GM23248 (cell line): ENCODE measurements around the gene MAP1LC3B2. TPM values are rescaled to one million over a fixed set of nuclear protein-coding genes. Genes with fewer than 3 reads are reported as not detected.

Source experiments
- DNase-seq: peaks from one replicate; pipeline ENCODE4 v3.0.0-alpha.2; 2015
- H2AFZ ChIP-seq: fragments of 200-600 bp; sonication (generic); 2 replicates; pipeline ENCODE4 v1.6.1; 2016; ENCODE audit warnings: antibody characterized with exemption
- H3F3A ChIP-seq: fragments of 200-600 bp; sonication (generic); 2 replicates; pipeline ENCODE4 v1.6.1; 2016; ENCODE audit warnings: mild to moderate bottlenecking, antibody characterized with exemption, mixed run types; ENCODE audit not compliant: insufficient read depth
- H3K27ac ChIP-seq: fragments of 200-600 bp; sonication (generic); 2 replicates; pipeline ENCODE4 v1.5.1; 2016; ENCODE audit warnings: mild to moderate bottlenecking
- H3K27me3 ChIP-seq: fragments of 200-600 bp; sonication (generic); replicated peaks from 2 replicates; pipeline ENCODE4 v1.6.1; 2016; ENCODE audit warnings: mild to moderate bottlenecking; ENCODE audit not compliant: insufficient read depth
- H3K36me3 ChIP-seq: fragments of 200-600 bp; sonication (generic); 2 replicates; pipeline ENCODE4 v1.6.1; 2016; ENCODE audit warnings: low read depth, mild to moderate bottlenecking
- H3K4me1 ChIP-seq: fragments of 200-600 bp; sonication (generic); 2 replicates; pipeline ENCODE4 v1.6.1; 2016; ENCODE audit warnings: mild to moderate bottlenecking; ENCODE audit not compliant: insufficient read depth
- H3K4me2 ChIP-seq: fragments of 200-600 bp; sonication (generic); one replicate; pipeline ENCODE4 v1.6.1; 2016; ENCODE audit warnings: mild to moderate bottlenecking; ENCODE audit not compliant: unreplicated experiment
- H3K4me3 ChIP-seq: fragments of 200-600 bp; sonication (generic); 2 replicates; pipeline ENCODE4 v1.5.1; 2016; ENCODE audit warnings: mild to moderate bottlenecking
- H3K79me2 ChIP-seq: fragments of 200-600 bp; sonication (generic); 2 replicates; pipeline ENCODE4 v1.6.1; 2016; ENCODE audit warnings: mild to moderate bottlenecking; ENCODE audit not compliant: insufficient read depth
- H3K9ac ChIP-seq: fragments of 200-600 bp; sonication (generic); 2 replicates; pipeline ENCODE4 v1.6.1; 2016; ENCODE audit warnings: mild to moderate bottlenecking
- H3K9me2 ChIP-seq: fragments of 200-600 bp; sonication (generic); 2 replicates; pipeline ENCODE4 v1.6.1; 2016; ENCODE audit warnings: mixed run types, mild to moderate bottlenecking, moderate library complexity; ENCODE audit not compliant: insufficient read depth
- H3K9me3 ChIP-seq: fragments of 200-600 bp; sonication (generic); one replicate; pipeline ENCODE4 v1.6.1; 2017; ENCODE audit warnings: low read depth
- H4K20me1 ChIP-seq: fragments of 200-600 bp; sonication (generic); 2 replicates; pipeline ENCODE4 v1.6.0; 2016; ENCODE audit not compliant: insufficient read depth
- EZH2 ChIP-seq: fragments of 200-600 bp; sonication (generic); IDR thresholded peaks from 2 replicates; pipeline ENCODE4 v1.6.1; 2018; ENCODE audit warnings: antibody characterized with exemption, mild to moderate bottlenecking; ENCODE audit not compliant: insufficient read depth, poor library complexity, severe bottlenecking
- EZH2phosphoT487 ChIP-seq: fragments of 200-600 bp; sonication (generic); IDR thresholded peaks from 2 replicates; pipeline ENCODE4 v1.6.1; 2018; ENCODE audit warnings: antibody characterized with exemption, moderate library complexity, mild to moderate bottlenecking, low read depth; ENCODE audit not compliant: insufficient read depth
- WGBS, 2 experiments: methylation state at CpG; one replicate each; pipeline ENCODE4 v1.1.6; 2015 to 2017; ENCODE audit warnings: low lambda C conversion rate in 2 of 2, low coverage in 1 of 2; ENCODE audit errors: missing lambda C conversion rate in 2 of 2; 5-methylcytosine and 5-hydroxymethylcytosine counted together
- in situ Hi-C: fragments of 300-500 bp; cut with MboI; formaldehyde crosslinking; loops from 2 replicates; pipeline ENCODE4 v1.15.0; 2020
- polyA plus RNA-seq: library from polyadenylated mRNA; unstranded; fragments of >200 nt; fragmentation: Nextera tagmentation; extraction: Ambion mirVana; gene quantifications from 2 replicates; pipeline ENCODE4 v1.2.1, GENCODE V29; 2016
- total RNA-seq: library from RNA; depleted of rRNA; stranded (reverse); fragments of >200 nt; shearing (Covaris generic); gene quantifications from 2 replicates; pipeline ENCODE4 v1.2.3, GENCODE V29; 2014

Gene MAP1LC3B2
- total and polyA plus RNA-seq, 2 experiments from 2014 or later, result 0.32 to 9.0 TPM

DNA sequence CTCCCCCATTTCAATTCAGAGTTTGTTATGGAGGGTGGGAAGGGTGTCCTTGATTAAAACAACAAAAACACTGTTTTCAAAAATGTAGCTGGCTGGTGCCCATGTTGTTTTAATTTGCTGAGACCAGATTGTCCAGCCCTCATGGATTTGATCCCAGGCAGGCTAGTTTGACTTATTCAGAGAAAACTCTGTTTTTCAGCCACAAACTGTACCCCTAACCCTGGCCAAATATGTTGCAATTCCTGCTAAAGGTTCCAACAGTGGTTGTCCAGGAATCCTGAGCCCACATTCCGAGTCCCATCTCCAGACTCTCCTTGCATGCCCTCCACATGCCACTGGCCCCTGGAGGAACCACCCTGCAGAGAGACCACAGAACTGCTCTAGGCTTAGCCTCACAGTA is 36.0 kb downstream of the MAP1LC3B2 start:
- Histone ChIP-seq H3K9ac (no peak overlapping the region), H3K27ac (no peak overlapping the region), H3K4me1 (peaks cover 47% of the 10 kb centered on the region), H3K27me3 (no peaks in the 10 kb centered on the region), H3F3A (peaks cover 44% of the 10 kb centered on the region), H2AFZ (no peak overlapping the region), H3K36me3 (no peaks in the 10 kb centered on the region), H3K9me3 (no peaks in the 10 kb centered on the region), H4K20me1 (no peaks in the 10 kb centered on the region), H3K79me2 (no peaks in the 10 kb centered on the region), H3K9me2 (no peaks in the 10 kb centered on the region), H3K4me3 (no peak overlapping the region), H3K4me2 (peak overlapping the region; percentile 16)
- DNase-seq, result peak; percentile 72
- in situ Hi-C loops, result no loop called here
- no peak for TF ChIP-seq EZH2
- TF ChIP-seq EZH2phosphoT487, result no peak
- 0 to 5% methylated on average over 1 of the region's 1 CpG for WGBS, 2 experiments

- TF ChIP-seq EZH2, result no peak
- no peak for TF ChIP-seq EZH2phosphoT487
- H3K9me3 ChIP-seq, result no peaks in the 10 kb centered on the region
- H3K4me2 ChIP-seq, result no peak overlapping the region
- no peak overlapping the region for H2AFZ ChIP-seq
- H3K9me2 ChIP-seq, result no peaks in the 10 kb centered on the region
- H3K4me3 ChIP-seq, result no peak overlapping the region
- in situ Hi-C loops, result no loop called here
- H3K36me3 ChIP-seq, result no peaks in the 10 kb centered on the region
- H3F3A ChIP-seq, result peaks cover 42% of the 10 kb centered on the region
- no peak overlapping the region for H3K9ac ChIP-seq
- peaks cover 47% of the 10 kb centered on the region for H3K4me1 ChIP-seq
- H3K79me2 ChIP-seq, result no peaks in the 10 kb centered on the region
- no peak overlapping the region for H3K27ac ChIP-seq
- no peaks in the 10 kb centered on the region for H4K20me1 ChIP-seq
- no peaks in the 10 kb centered on the region for H3K27me3 ChIP-seq
- DNase-seq, result no peak
Measured at GRCh38 chr12:116595672-116596071, 36.5 kb downstream of the MAP1LC3B2 start.

DNA sequence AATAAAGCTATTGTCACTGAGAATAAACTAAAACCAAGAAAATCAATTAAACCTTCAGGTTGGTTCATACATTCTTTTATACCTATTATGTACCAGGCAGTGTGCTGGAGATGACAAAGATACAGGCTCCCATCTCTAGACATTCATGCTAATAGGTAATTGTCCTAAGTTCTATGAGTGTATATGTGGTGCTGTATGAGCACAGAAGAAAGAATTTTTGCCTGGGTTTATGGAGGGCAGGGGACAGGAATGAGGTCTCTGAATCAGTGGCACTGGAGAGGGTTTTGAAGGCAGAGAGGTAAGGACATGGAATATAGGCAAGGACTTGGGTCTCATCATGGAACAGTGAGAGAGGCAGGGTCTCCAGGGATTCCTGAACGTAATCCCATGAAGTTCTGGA is 38.7 kb downstream of the MAP1LC3B2 start:
- in situ Hi-C loops, result no loop called here
- H3K27me3 ChIP-seq, result no peaks in the 10 kb centered on the region
- no peaks in the 10 kb centered on the region for H3K79me2 ChIP-seq
- 0 out of 2 replicates have a peak overlapping the region, but pooled peaks have one; percentile 84 for H3K27ac ChIP-seq
- H3K9me3 ChIP-seq, result no peaks in the 10 kb centered on the region
- peaks cover 44% of the 10 kb centered on the region for H3F3A ChIP-seq
- H3K9me2 ChIP-seq, result no peaks in the 10 kb centered on the region
- WGBS, 2 experiments, result 20 to 36% methylated on average over 1 of the region's 1 CpG
- H3K4me3 ChIP-seq, result no peak overlapping the region
- H3K9ac ChIP-seq, result no peak overlapping the region
- H4K20me1 ChIP-seq, result no peaks in the 10 kb centered on the region
- peak overlapping the region; percentile 88 for H3K4me2 ChIP-seq
- TF ChIP-seq EZH2, result no peak
- TF ChIP-seq EZH2phosphoT487, result no peak
- no peaks in the 10 kb centered on the region for H3K36me3 ChIP-seq
- peak; percentile 62 for DNase-seq
- peaks cover 42% of the 10 kb centered on the region for H3K4me1 ChIP-seq
- H2AFZ ChIP-seq, result no peak overlapping the region

DNA sequence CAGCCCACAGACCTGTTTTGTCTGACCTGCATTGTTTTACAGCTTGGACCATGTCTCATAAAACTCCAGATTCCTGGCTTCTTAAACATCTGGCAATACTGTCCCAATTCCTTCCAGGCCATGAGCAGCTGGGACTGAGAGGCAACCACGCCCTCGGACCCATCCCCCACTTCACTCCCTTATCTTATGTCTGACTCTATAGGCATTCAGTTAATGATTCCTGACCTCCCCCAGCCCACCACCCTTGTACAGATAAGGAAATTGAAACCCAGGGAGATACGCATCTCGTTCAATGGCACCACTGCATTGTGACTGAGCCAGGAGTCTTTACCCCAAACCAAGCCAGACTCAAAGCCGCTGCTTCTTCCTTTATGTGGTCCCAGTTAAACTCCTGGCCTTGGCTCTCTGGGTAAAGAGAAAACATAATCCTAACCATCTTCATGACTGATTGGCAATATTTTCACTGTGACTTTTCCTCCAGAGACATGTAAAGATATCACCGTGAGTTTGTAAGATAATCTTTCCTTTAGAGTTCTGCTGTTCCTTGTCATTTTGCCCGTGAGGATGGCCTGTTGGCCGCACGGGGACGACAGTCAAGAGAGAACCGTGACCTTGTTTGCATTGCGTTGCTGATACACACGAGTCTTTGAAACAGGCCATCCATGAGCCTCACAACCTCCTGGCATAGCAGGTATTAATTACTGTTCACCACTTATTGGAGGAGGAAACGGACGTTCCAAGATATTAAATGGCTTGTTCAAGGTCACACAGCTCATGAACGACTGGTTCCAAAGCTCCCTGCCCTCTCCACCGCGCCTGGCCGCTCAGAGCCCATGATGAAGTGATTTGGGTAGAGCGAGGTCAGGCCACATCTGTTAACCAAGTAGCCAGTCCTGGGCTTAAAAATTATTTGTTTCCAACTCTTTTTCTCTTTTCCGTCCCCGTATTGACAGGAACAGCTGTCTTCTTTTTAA is 39.4 kb downstream of the MAP1LC3B2 start:
- Histone ChIP-seq H3K9me2 (no peaks in the 10 kb centered on the region), H3K4me1 (peaks cover 38% of the 10 kb centered on the region), H3K27me3 (no peaks in the 10 kb centered on the region), H3K9ac (peak overlapping the region; percentile 79), H3K79me2 (no peaks in the 10 kb centered on the region), H3K27ac (peak overlapping the region; percentile 84), H3F3A (peaks cover 44% of the 10 kb centered on the region), H3K4me3 (peak overlapping the region; percentile 67), H3K9me3 (no peaks in the 10 kb centered on the region), H2AFZ (peak overlapping the region; percentile 95), H4K20me1 (no peaks in the 10 kb centered on the region), H3K36me3 (no peaks in the 10 kb centered on the region), H3K4me2 (peak overlapping the region; percentile 88)
- WGBS, 2 experiments, result 15 to 24% methylated on average over 22 of the region's 22 CpGs
- TF ChIP-seq EZH2phosphoT487, result no peak
- TF ChIP-seq EZH2, result no peak
- peak; percentile 57 for DNase-seq
- in situ Hi-C loops, result no loop called here
